Inferior parietal cortex (tissue), 1 donor: ENCODE results near the gene ARHGAP33.

Experiments used
- DNase-seq: peaks from one replicate; pipeline ENCODE4 v3.0.0-alpha.2; 2016; ENCODE audit errors: extremely low spot score

ARHGAP33 gene

GRCh38 chr19:35739275-35740107 is 35.9 kb upstream of the ARHGAP33 start:
- DNase-seq: no peak

- DNase-seq: no peak
Measured at GRCh38 chr19:35740108-35740422, 35.3 kb upstream of the ARHGAP33 start.

- peak; percentile 96 for DNase-seq
Measured at GRCh38 chr19:35740423-35741202, 34.8 kb upstream of the ARHGAP33 start.

GRCh38 chr19:35741203-35741515 is 34.2 kb upstream of the ARHGAP33 start:
- no peak for DNase-seq

- DNase-seq: no peak
Measured at GRCh38 chr19:35742121-35742724, 33.1 kb upstream of the ARHGAP33 start, which contains the start of gene IGFLR1. Gene IGFLR1 (minus strand): TSS chr19:35742452. CDS start chr19:35741180, 1,272 bp downstream.

GRCh38 chr19:35743640-35744429 is 31.5 kb upstream of the ARHGAP33 start:
- no peak for DNase-seq

GRCh38 chr19:35744430-35745327 is 30.7 kb upstream of the ARHGAP33 start:
- DNase-seq: peak; percentile 95

- peak; percentile 100 for DNase-seq
Measured at GRCh38 chr19:35745328-35746086, 29.9 kb upstream of the ARHGAP33 start, which contains the start of the genes PSENEN and U2AF1L4. Gene PSENEN (plus strand): TSS chr19:35745651. CDS start chr19:35745931, 280 bp downstream. Gene U2AF1L4 (minus strand): TSS chr19:35745418. CDS start chr19:35745391, 27 bp downstream.

GRCh38 chr19:35746087-35746462 is 29.3 kb upstream of the ARHGAP33 start:
- no peak for DNase-seq

GRCh38 chr19:35746531-35746930 is 28.8 kb upstream of the ARHGAP33 start:
- no peak for DNase-seq

GRCh38 chr19:35748106-35749020 is 27.0 kb upstream of the ARHGAP33 start, which contains the start of gene LIN37:
Gene LIN37 (plus strand): TSS chr19:35748576. CDS start chr19:35748725, 149 bp downstream.
- peak; percentile 100 for DNase-seq

- no peak for DNase-seq
Measured at GRCh38 chr19:35750167-35750566, 25.2 kb upstream of the ARHGAP33 start.

- no peak for DNase-seq
Measured at GRCh38 chr19:35751839-35752745, 23.3 kb upstream of the ARHGAP33 start.

GRCh38 chr19:35752746-35753350 is 22.5 kb upstream of the ARHGAP33 start:
- no peak for DNase-seq

GRCh38 chr19:35753634-35754369 is 21.6 kb upstream of the ARHGAP33 start:
- no peak for DNase-seq

- DNase-seq: no peak
Measured at GRCh38 chr19:35754370-35755130, 20.8 kb upstream of the ARHGAP33 start.
